SK-N-SH treated with all-trans-retinoic acid at 6 μM for 48 hours (cell line): ENCODE measurements around the gene PNKD.

ENCODE experiments used
- ATAC-seq: fragments of 200-7000 bp; cut with Tn5 transposase; 3 replicates; pipeline ENCODE4 v1.9.1; 2020; ENCODE audit warnings: mild to moderate bottlenecking, moderate library complexity
- ARNTL ChIP-seq: fragments of 450-650 bp; formaldehyde crosslinking; IDR thresholded peaks from 2 replicates; pipeline ENCODE4 v1.5.0; 2020; ENCODE audit warnings: low read depth, mild to moderate bottlenecking, moderate library complexity, borderline replicate concordance
- BACH2 ChIP-seq: fragments of 250-450 bp; sonication (Bioruptor Pico); IDR thresholded peaks from 2 replicates; pipeline ENCODE4 v1.9.0; 2021; ENCODE audit warnings: mild to moderate bottlenecking, borderline replicate concordance
- CSDC2 ChIP-seq: fragments of 250-450 bp; sonication (Bioruptor Pico); IDR thresholded peaks from 2 replicates; pipeline ENCODE4 v1.5.0; 2020; ENCODE audit warnings: mild to moderate bottlenecking, moderate library complexity
- ESRRG ChIP-seq: fragments of 250-450 bp; sonication (Bioruptor Pico); IDR thresholded peaks from 2 replicates; pipeline ENCODE4 v1.6.1; 2021; ENCODE audit warnings: mild to moderate bottlenecking
- GLIS3 ChIP-seq: fragments of 250-450 bp; sonication (Bioruptor Pico); IDR thresholded peaks from 2 replicates; pipeline ENCODE4 v1.5.0; 2020; ENCODE audit warnings: mild to moderate bottlenecking, moderate library complexity
- ISL1 ChIP-seq: fragments of 250-450 bp; sonication (Bioruptor Pico); IDR thresholded peaks from 2 replicates; pipeline ENCODE4 v2.1.2; 2022; ENCODE audit warnings: mild to moderate bottlenecking, moderate library complexity
- PPARA ChIP-seq: fragments of 250-450 bp; sonication (Bioruptor Pico); IDR thresholded peaks from 2 replicates; pipeline ENCODE4 v1.5.0; 2020; ENCODE audit warnings: mild to moderate bottlenecking, borderline replicate concordance
- RARB ChIP-seq: fragments of 250-450 bp; sonication (Bioruptor Pico); IDR thresholded peaks from 2 replicates; pipeline ENCODE4 v1.8.0; 2021; ENCODE audit warnings: mild to moderate bottlenecking, moderate library complexity
- SNAI2 ChIP-seq: fragments of 250-450 bp; sonication (Bioruptor Pico); IDR thresholded peaks from 2 replicates; pipeline ENCODE4 v1.5.0; 2020; ENCODE audit warnings: mild to moderate bottlenecking, moderate library complexity
- TCF4 ChIP-seq: fragments of 250-450 bp; sonication (Bioruptor Pico); IDR thresholded peaks from 2 replicates; pipeline ENCODE4 v1.8.0; 2021; ENCODE audit warnings: mild to moderate bottlenecking, moderate library complexity, borderline replicate concordance
- TOX ChIP-seq: fragments of 250-450 bp; sonication (Bioruptor Pico); IDR thresholded peaks from 2 replicates; pipeline ENCODE4 v1.8.0; 2021; ENCODE audit warnings: mild to moderate bottlenecking, moderate library complexity, borderline replicate concordance
- ZC3H10 ChIP-seq: fragments of 250-450 bp; sonication (Bioruptor Pico); IDR thresholded peaks from 2 replicates; pipeline ENCODE4 v1.5.1; 2021; ENCODE audit warnings: mild to moderate bottlenecking, moderate library complexity
- ZFP3 ChIP-seq: fragments of 250-450 bp; sonication (Bioruptor Pico); IDR thresholded peaks from 2 replicates; pipeline ENCODE4 v1.5.0; 2020; ENCODE audit warnings: mild to moderate bottlenecking, moderate library complexity
- ZFP30 ChIP-seq: fragments of 450-650 bp; formaldehyde crosslinking; IDR thresholded peaks from 2 replicates; pipeline ENCODE4 v1.5.0; 2022; ENCODE audit warnings: mild to moderate bottlenecking, moderate library complexity
- ZNF565 ChIP-seq: fragments of 450-650 bp; formaldehyde crosslinking; conservative IDR thresholded peaks from 2 replicates; pipeline ENCODE4 v1.5.0; 2020; ENCODE audit warnings: low read depth, mild to moderate bottlenecking, moderate library complexity
- ZNF70 ChIP-seq: fragments of 450-650 bp; formaldehyde crosslinking; IDR thresholded peaks from 2 replicates; pipeline ENCODE4 v1.5.0; 2020; ENCODE audit warnings: mild to moderate bottlenecking, moderate library complexity
- TF ChIP-seq, protein P1 (sequence below): fragments of 250-450 bp; sonication (Bioruptor Pico); IDR thresholded peaks from 2 replicates; pipeline ENCODE4 v1.5.1; 2020; ENCODE audit warnings: low read depth, mild to moderate bottlenecking, moderate library complexity
- TF ChIP-seq, protein P2 (sequence below): fragments of 250-450 bp; sonication (Bioruptor Pico); IDR thresholded peaks from 2 replicates; pipeline ENCODE4 v1.8.0; 2020; ENCODE audit warnings: mild to moderate bottlenecking, moderate library complexity, borderline replicate concordance
- TF ChIP-seq, protein P3 (sequence below): fragments of 250-450 bp; sonication (Bioruptor Pico); IDR thresholded peaks from 2 replicates; pipeline ENCODE4 v1.5.1; 2021; ENCODE audit warnings: mild to moderate bottlenecking, moderate library complexity
- TF ChIP-seq, protein P4 (sequence below): fragments of 250-450 bp; sonication (Bioruptor Pico); IDR thresholded peaks from 2 replicates; pipeline ENCODE4 v1.8.0; 2021; ENCODE audit warnings: low read depth, mild to moderate bottlenecking, moderate library complexity, borderline replicate concordance
- TF ChIP-seq, protein P5 (sequence below): fragments of 250-450 bp; sonication (Bioruptor Pico); IDR thresholded peaks from 2 replicates; pipeline ENCODE4 v1.5.0; 2020; ENCODE audit warnings: mild to moderate bottlenecking, moderate library complexity

Gene PNKD

DNA sequence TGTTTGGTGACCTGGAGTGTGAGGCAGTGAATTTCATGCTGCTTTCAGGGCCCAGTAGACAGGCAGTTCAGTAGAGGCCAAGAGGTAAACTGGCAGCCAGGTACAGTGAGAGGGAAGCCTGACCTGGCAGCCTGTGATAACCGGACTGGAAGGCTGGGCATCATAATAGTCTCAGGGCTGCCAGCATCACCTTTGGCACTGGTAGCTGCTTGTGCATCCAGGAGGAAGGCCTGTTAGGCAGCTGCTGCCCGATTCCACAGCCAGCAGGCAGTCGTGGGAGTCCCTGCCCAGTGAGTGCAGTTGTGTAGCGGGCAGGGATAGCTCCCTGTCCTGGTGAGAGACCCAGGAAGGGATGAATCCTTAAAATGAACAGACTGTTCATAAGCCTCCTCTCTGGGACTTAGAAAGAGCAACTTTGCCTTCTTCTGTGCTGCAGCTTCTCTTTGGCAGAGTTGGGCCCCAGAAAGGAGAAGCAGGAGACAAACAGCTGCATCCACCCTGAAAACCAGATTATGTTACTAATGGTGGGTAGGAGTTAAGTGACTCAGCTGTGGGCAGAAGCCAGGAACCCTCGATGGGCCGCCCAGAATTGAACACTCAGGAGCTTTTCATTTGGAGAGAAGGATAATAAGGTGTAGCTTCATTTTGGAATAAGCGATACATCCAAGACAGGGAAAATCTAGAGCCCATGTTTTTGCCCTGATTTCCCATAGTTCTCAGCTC is 17.6 kb upstream of the PNKD start:
- no peak for TF ChIP-seq ZNF70 (CRISPR knock-in tag)
- TF ChIP-seq, protein P1, sequence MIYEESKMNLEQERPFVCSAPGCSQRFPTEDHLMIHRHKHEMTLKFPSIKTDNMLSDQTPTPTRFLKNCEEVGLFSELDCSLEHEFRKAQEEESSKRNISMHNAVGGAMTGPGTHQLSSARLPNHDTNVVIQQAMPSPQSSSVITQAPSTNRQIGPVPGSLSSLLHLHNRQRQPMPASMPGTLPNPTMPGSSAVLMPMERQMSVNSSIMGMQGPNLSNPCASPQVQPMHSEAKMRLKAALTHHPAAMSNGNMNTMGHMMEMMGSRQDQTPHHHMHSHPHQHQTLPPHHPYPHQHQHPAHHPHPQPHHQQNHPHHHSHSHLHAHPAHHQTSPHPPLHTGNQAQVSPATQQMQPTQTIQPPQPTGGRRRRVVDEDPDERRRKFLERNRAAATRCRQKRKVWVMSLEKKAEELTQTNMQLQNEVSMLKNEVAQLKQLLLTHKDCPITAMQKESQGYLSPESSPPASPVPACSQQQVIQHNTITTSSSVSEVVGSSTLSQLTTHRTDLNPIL (CRISPR knock-in tag), result no peak
- TF ChIP-seq, protein P2, sequence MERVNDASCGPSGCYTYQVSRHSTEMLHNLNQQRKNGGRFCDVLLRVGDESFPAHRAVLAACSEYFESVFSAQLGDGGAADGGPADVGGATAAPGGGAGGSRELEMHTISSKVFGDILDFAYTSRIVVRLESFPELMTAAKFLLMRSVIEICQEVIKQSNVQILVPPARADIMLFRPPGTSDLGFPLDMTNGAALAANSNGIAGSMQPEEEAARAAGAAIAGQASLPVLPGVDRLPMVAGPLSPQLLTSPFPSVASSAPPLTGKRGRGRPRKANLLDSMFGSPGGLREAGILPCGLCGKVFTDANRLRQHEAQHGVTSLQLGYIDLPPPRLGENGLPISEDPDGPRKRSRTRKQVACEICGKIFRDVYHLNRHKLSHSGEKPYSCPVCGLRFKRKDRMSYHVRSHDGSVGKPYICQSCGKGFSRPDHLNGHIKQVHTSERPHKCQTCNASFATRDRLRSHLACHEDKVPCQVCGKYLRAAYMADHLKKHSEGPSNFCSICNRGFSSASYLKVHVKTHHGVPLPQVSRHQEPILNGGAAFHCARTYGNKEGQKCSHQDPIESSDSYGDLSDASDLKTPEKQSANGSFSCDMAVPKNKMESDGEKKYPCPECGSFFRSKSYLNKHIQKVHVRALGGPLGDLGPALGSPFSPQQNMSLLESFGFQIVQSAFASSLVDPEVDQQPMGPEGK (CRISPR knock-in tag), result no peak
- TF ChIP-seq CSDC2 (CRISPR knock-in tag), result no peak
- no peak for TF ChIP-seq SNAI2
- TF ChIP-seq, protein P3, sequence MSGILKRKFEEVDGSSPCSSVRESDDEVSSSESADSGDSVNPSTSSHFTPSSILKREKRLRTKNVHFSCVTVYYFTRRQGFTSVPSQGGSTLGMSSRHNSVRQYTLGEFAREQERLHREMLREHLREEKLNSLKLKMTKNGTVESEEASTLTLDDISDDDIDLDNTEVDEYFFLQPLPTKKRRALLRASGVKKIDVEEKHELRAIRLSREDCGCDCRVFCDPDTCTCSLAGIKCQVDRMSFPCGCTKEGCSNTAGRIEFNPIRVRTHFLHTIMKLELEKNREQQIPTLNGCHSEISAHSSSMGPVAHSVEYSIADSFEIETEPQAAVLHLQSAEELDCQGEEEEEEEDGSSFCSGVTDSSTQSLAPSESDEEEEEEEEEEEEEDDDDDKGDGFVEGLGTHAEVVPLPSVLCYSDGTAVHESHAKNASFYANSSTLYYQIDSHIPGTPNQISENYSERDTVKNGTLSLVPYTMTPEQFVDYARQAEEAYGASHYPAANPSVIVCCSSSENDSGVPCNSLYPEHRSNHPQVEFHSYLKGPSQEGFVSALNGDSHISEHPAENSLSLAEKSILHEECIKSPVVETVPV, result no peak
- TF ChIP-seq, protein P4, sequence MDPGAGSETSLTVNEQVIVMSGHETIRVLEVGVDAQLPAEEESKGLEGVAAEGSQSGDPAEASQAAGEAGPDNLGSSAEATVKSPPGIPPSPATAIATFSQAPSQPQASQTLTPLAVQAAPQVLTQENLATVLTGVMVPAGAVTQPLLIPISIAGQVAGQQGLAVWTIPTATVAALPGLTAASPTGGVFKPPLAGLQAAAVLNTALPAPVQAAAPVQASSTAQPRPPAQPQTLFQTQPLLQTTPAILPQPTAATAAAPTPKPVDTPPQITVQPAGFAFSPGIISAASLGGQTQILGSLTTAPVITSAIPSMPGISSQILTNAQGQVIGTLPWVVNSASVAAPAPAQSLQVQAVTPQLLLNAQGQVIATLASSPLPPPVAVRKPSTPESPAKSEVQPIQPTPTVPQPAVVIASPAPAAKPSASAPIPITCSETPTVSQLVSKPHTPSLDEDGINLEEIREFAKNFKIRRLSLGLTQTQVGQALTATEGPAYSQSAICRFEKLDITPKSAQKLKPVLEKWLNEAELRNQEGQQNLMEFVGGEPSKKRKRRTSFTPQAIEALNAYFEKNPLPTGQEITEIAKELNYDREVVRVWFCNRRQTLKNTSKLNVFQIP (CRISPR knock-in tag), result no peak
- TF ChIP-seq ISL1, result no peak
- TF ChIP-seq PPARA (CRISPR knock-in tag), result no peak
- TF ChIP-seq TCF4 (CRISPR knock-in tag), result no peak
- TF ChIP-seq ZNF565 (CRISPR knock-in tag), result no peak
- TF ChIP-seq TOX (CRISPR knock-in tag), result no peak
- TF ChIP-seq BACH2 (CRISPR knock-in tag), result no peak
- TF ChIP-seq ESRRG (CRISPR knock-in tag), result no peak
- no peak for TF ChIP-seq ZC3H10
- TF ChIP-seq GLIS3, result no peak
- no peak for TF ChIP-seq ZFP30 (CRISPR knock-in tag)
- TF ChIP-seq, protein P5, sequence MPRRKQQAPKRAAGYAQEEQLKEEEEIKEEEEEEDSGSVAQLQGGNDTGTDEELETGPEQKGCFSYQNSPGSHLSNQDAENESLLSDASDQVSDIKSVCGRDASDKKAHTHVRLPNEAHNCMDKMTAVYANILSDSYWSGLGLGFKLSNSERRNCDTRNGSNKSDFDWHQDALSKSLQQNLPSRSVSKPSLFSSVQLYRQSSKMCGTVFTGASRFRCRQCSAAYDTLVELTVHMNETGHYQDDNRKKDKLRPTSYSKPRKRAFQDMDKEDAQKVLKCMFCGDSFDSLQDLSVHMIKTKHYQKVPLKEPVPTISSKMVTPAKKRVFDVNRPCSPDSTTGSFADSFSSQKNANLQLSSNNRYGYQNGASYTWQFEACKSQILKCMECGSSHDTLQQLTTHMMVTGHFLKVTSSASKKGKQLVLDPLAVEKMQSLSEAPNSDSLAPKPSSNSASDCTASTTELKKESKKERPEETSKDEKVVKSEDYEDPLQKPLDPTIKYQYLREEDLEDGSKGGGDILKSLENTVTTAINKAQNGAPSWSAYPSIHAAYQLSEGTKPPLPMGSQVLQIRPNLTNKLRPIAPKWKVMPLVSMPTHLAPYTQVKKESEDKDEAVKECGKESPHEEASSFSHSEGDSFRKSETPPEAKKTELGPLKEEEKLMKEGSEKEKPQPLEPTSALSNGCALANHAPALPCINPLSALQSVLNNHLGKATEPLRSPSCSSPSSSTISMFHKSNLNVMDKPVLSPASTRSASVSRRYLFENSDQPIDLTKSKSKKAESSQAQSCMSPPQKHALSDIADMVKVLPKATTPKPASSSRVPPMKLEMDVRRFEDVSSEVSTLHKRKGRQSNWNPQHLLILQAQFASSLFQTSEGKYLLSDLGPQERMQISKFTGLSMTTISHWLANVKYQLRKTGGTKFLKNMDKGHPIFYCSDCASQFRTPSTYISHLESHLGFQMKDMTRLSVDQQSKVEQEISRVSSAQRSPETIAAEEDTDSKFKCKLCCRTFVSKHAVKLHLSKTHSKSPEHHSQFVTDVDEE (CRISPR knock-in tag), result no peak
- TF ChIP-seq ARNTL (CRISPR knock-in tag), result no peak
- TF ChIP-seq ZFP3 (CRISPR knock-in tag), result no peak
- no peak for ATAC-seq

DNA sequence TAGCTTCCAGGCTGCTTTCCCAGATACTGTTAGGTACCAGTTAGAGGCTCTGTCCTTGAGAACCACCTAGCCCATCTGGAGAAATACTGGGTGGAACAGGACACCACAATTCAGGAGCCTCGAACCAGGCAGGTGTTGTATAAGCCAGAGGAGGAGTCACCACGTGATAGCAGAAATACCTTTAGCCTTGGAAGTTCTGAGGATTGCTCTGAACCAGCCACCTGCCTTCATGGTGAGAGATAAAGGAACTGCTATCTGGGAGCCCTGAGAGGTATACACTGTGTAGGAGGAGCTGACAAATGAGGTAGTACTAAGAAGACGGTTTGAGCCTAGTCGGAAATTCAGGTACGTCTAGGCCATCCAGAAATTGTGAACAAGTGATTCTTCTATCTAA is 17.1 kb upstream of the PNKD start:
- no peak for TF ChIP-seq RARB (CRISPR knock-in tag)
- no peak for TF ChIP-seq GLIS3
- no peak for TF ChIP-seq ARNTL (CRISPR knock-in tag)
- no peak for TF ChIP-seq TCF4 (CRISPR knock-in tag)
- TF ChIP-seq SNAI2, result no peak
- no peak for TF ChIP-seq ISL1
- no peak for TF ChIP-seq ZFP30 (CRISPR knock-in tag)
- TF ChIP-seq, protein P4 (CRISPR knock-in tag), result no peak
- TF ChIP-seq ZC3H10, result no peak
- TF ChIP-seq ZNF565 (CRISPR knock-in tag), result no peak
- no peak for TF ChIP-seq PPARA (CRISPR knock-in tag)

More for the DNA sequence above, 17.1 kb upstream of the PNKD start:
- no peak for ATAC-seq
